PC-9 (cell line): ENCODE measurements around the gene TNPO2.

Experiments used
- EZH2 ChIP-seq: fragments of 200-600 bp; sonication (generic); IDR thresholded peaks from 2 replicates; pipeline ENCODE4 v1.8.0; 2017; ENCODE audit warnings: antibody characterized with exemption, low read depth
- TF ChIP-seq, protein P1 (sequence below): fragments of 200-600 bp; sonication (generic); conservative IDR thresholded peaks from 2 replicates; pipeline ENCODE4 v1.6.1; 2017; ENCODE audit warnings: mixed run types, antibody characterized with exemption, mild to moderate bottlenecking, moderate library complexity

DNA sequence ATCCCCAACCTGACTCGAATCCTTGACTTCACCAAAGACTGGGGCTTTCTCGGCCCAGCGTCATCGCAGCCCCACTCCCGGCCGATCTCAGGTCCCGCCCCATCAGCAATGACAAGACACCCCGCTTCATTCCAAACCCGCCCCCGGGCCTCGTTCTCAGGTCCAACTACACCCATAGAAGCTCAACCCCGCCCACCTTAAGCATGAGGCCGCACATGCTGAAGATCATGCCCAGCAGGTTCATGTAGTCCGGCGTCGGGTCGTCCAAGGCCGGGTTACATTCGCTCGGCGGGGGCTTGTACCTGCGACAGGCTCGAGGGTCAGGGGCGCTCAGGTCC lies 54.8 kb downstream of the TNPO2 start:
- TF ChIP-seq, protein P1, sequence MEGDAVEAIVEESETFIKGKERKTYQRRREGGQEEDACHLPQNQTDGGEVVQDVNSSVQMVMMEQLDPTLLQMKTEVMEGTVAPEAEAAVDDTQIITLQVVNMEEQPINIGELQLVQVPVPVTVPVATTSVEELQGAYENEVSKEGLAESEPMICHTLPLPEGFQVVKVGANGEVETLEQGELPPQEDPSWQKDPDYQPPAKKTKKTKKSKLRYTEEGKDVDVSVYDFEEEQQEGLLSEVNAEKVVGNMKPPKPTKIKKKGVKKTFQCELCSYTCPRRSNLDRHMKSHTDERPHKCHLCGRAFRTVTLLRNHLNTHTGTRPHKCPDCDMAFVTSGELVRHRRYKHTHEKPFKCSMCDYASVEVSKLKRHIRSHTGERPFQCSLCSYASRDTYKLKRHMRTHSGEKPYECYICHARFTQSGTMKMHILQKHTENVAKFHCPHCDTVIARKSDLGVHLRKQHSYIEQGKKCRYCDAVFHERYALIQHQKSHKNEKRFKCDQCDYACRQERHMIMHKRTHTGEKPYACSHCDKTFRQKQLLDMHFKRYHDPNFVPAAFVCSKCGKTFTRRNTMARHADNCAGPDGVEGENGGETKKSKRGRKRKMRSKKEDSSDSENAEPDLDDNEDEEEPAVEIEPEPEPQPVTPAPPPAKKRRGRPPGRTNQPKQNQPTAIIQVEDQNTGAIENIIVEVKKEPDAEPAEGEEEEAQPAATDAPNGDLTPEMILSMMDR: no peak
- no peak for TF ChIP-seq EZH2
